IgD-negative memory B cell (primary cell): ENCODE data around the gene CASP4. TPM values are rescaled to one million over a fixed set of nuclear protein-coding genes. Genes with fewer than 3 reads are reported as not detected.
A peak's percentile ranks its signal among the peaks of the same experiment; 100 is the strongest.

Experiments
- H3K27ac Mint-ChIP-seq, 3 donors: one replicate each; pipeline ENCODE4 v1.8.0; 2020 to 2022; ENCODE audit warnings: mild to moderate bottlenecking in 3 of 3, mixed read lengths in 3 of 3, moderate library complexity in 1 of 3
- H3K27me3 Mint-ChIP-seq: one replicate; pipeline ENCODE4 v1.8.0; 2021; ENCODE audit warnings: mixed read lengths
- H3K36me3 Mint-ChIP-seq: one replicate; pipeline ENCODE4 v1.8.0; 2020; ENCODE audit warnings: mild to moderate bottlenecking, mixed read lengths
- H3K4me1 Mint-ChIP-seq, 3 donors: one replicate each; pipeline ENCODE4 v1.8.0; 2020 to 2022; ENCODE audit warnings: mixed read lengths in 3 of 3, mild to moderate bottlenecking in 1 of 3
- H3K4me3 Mint-ChIP-seq, 4 donors: one replicate each; pipeline ENCODE4 v1.8.0; 2020 to 2022; ENCODE audit warnings: mild to moderate bottlenecking in 4 of 4, mixed read lengths in 4 of 4, moderate library complexity in 3 of 4
- H3K9me3 Mint-ChIP-seq, 3 donors: one replicate each; pipeline ENCODE4 v1.8.0; 2020 to 2021; ENCODE audit warnings: mixed read lengths in 3 of 3, mild to moderate bottlenecking in 1 of 3
- polyA plus RNA-seq: library from polyadenylated mRNA; unstranded; fragments of 300-500 nt; fragmentation: Illumina TruSeq; gene quantifications from one replicate; pipeline ENCODE4 v1.2.3, GENCODE V29; 2021

CASP4 gene
- polyA plus RNA-seq, 1 donor from 2014 or later, result 105 TPM

GRCh38 chr11:104926771-104927611, 41.4 kb downstream of the CASP4 start:
- H3K4me1 Mint-ChIP-seq, result peaks cover 28 to 52% (median 37%) of the 10 kb centered on the region in 3 donors
- no peak overlapping the region for H3K27ac Mint-ChIP-seq
- no peak overlapping the region for H3K4me3 Mint-ChIP-seq
- no peaks in the 10 kb centered on the region for H3K27me3 Mint-ChIP-seq
- H3K9me3 Mint-ChIP-seq, result peaks cover 6 to 24% (median 11%) of the 10 kb centered on the region in 3 donors
- peaks cover 20% of the 10 kb centered on the region for H3K36me3 Mint-ChIP-seq

GRCh38 chr11:104925850-104926249, 42.5 kb downstream of the CASP4 start:
- no peaks in the 10 kb centered on the region for H3K27me3 Mint-ChIP-seq
- peaks cover 20% of the 10 kb centered on the region for H3K36me3 Mint-ChIP-seq
- H3K4me1 Mint-ChIP-seq, result peaks cover 23 to 52% (median 33%) of the 10 kb centered on the region in 3 donors
- no peak overlapping the region for H3K27ac Mint-ChIP-seq
- H3K4me3 Mint-ChIP-seq, result no peak overlapping the region
- H3K9me3 Mint-ChIP-seq, result peaks cover 6 to 24% (median 11%) of the 10 kb centered on the region in 3 donors

GRCh38 chr11:104918113-104918824, 50.1 kb downstream of the CASP4 start:
- Mint-ChIP-seq H3K27ac (peak overlapping the region; percentile 19 to 97 (median 91)), H3K36me3 (peaks cover 4% of the 10 kb centered on the region), H3K27me3 (no peaks in the 10 kb centered on the region), H3K9me3 (peaks cover 0 to 1% (median 0%) of the 10 kb centered on the region in 3 donors), H3K4me3 (peak overlapping the region; percentile 85 to 95 (median 88)), H3K4me1 (peaks cover 41 to 63% (median 54%) of the 10 kb centered on the region in 3 donors)

- H3K4me3 Mint-ChIP-seq, result peak overlapping the region; percentile 85 to 95 (median 88)
- peak overlapping the region; percentile 19 to 97 (median 91) for H3K27ac Mint-ChIP-seq
- peaks cover 37 to 59% (median 53%) of the 10 kb centered on the region in 3 donors for H3K4me1 Mint-ChIP-seq
- H3K36me3 Mint-ChIP-seq, result no peaks in the 10 kb centered on the region
- no peaks in the 10 kb centered on the region for H3K27me3 Mint-ChIP-seq
- peaks cover 0 to 1% (median 0%) of the 10 kb centered on the region in 3 donors for H3K9me3 Mint-ChIP-seq
These were observed 50.9 kb downstream of the CASP4 start for GRCh38 chr11:104917271-104918112.

GRCh38 chr11:104916442-104916841, 51.9 kb downstream of the CASP4 start:
- Mint-ChIP-seq H3K9me3 (peaks cover 0 to 1% (median 0%) of the 10 kb centered on the region in 3 donors), H3K27ac (no peak overlapping the region), H3K27me3 (no peaks in the 10 kb centered on the region)

GRCh38 chr11:104912102-104912501, 56.3 kb downstream of the CASP4 start:
- H3K4me1 Mint-ChIP-seq, result peaks cover 12 to 25% (median 22%) of the 10 kb centered on the region in 3 donors
- H3K27ac Mint-ChIP-seq, result no peak overlapping the region

More at GRCh38 chr11:104916442-104916841, 51.9 kb downstream of the CASP4 start:
- Mint-ChIP-seq H3K36me3 (no peaks in the 10 kb centered on the region), H3K4me3 (peak overlapping the region in 3 of 4 donors; percentile 79 to 85 (median 85)), H3K4me1 (peaks cover 28 to 48% (median 42%) of the 10 kb centered on the region in 3 donors)

GRCh38 chr11:104908186-104908531, 60.2 kb downstream of the CASP4 start:
- no peak overlapping the region for H3K27ac Mint-ChIP-seq
- peak overlapping the region in 1 of 4 donors; percentile 85 for H3K4me3 Mint-ChIP-seq
- no peaks in the 10 kb centered on the region for H3K36me3 Mint-ChIP-seq
- H3K4me1 Mint-ChIP-seq, result peaks cover 7 to 9% (median 7%) of the 10 kb centered on the region in 3 donors
- no peaks in the 10 kb centered on the region for H3K27me3 Mint-ChIP-seq
- H3K9me3 Mint-ChIP-seq, result no peaks in the 10 kb centered on the region

More at GRCh38 chr11:104912102-104912501, 56.3 kb downstream of the CASP4 start:
- Mint-ChIP-seq H3K9me3 (no peaks in the 10 kb centered on the region), H3K4me3 (no peak overlapping the region), H3K27me3 (no peaks in the 10 kb centered on the region), H3K36me3 (no peaks in the 10 kb centered on the region)

GRCh38 chr11:104907521-104908185, 60.7 kb downstream of the CASP4 start:
- H3K36me3 Mint-ChIP-seq, result no peaks in the 10 kb centered on the region
- H3K9me3 Mint-ChIP-seq, result no peaks in the 10 kb centered on the region
- peak overlapping the region in 1 of 4 donors; percentile 85 for H3K4me3 Mint-ChIP-seq
- no peaks in the 10 kb centered on the region for H3K27me3 Mint-ChIP-seq
- H3K4me1 Mint-ChIP-seq, result peaks cover 7 to 9% (median 7%) of the 10 kb centered on the region in 3 donors
- no peak overlapping the region for H3K27ac Mint-ChIP-seq

- Mint-ChIP-seq H3K4me1 (peaks cover 14 to 21% (median 18%) of the 10 kb centered on the region in 3 donors), H3K9me3 (peaks cover 0 to 3% (median 0%) of the 10 kb centered on the region in 3 donors), H3K4me3 (no peak overlapping the region), H3K27me3 (no peaks in the 10 kb centered on the region), H3K27ac (no peak overlapping the region), H3K36me3 (no peaks in the 10 kb centered on the region)
These were observed 63.1 kb downstream of the CASP4 start for GRCh38 chr11:104905271-104905670.

GRCh38 chr11:104899226-104899625, 69.1 kb downstream of the CASP4 start:
- Mint-ChIP-seq H3K36me3 (no peaks in the 10 kb centered on the region), H3K4me3 (no peak overlapping the region), H3K9me3 (peaks cover 0 to 3% (median 0%) of the 10 kb centered on the region in 3 donors), H3K27me3 (no peaks in the 10 kb centered on the region), H3K4me1 (peaks cover 21 to 39% (median 28%) of the 10 kb centered on the region in 3 donors), H3K27ac (no peak overlapping the region)

GRCh38 chr11:104898685-104899013, 69.7 kb downstream of the CASP4 start:
- Mint-ChIP-seq H3K4me1 (peaks cover 21 to 39% (median 29%) of the 10 kb centered on the region in 3 donors), H3K4me3 (peak overlapping the region in 2 of 4 donors; percentile 51 to 88), H3K9me3 (peaks cover 0 to 3% (median 0%) of the 10 kb centered on the region in 3 donors), H3K27me3 (no peaks in the 10 kb centered on the region), H3K27ac (peak overlapping the region in 2 of 3 donors; percentile 63 to 86), H3K36me3 (no peaks in the 10 kb centered on the region)

GRCh38 chr11:104897891-104898684, 70.3 kb downstream of the CASP4 start, which contains the start of gene CASP12:
CASP12 (minus strand) TSS chr11:104898460.
- Mint-ChIP-seq H3K36me3 (no peaks in the 10 kb centered on the region), H3K27ac (peak within 1 kb of the TSS in 2 of 3 donors; percentile 63 to 86), H3K4me3 (peak within 1 kb of the TSS; percentile 51 to 88 (median 74)), H3K9me3 (peaks cover 0 to 3% (median 0%) of the 10 kb centered on the region in 3 donors), H3K4me1 (peaks cover 21 to 39% (median 29%) of the 10 kb centered on the region in 3 donors), H3K27me3 (no peaks in the 10 kb centered on the region)

GRCh38 chr11:104895634-104896033, 72.7 kb downstream of the CASP4 start:
- no peaks in the 10 kb centered on the region for H3K9me3 Mint-ChIP-seq
- H3K27ac Mint-ChIP-seq, result no peak overlapping the region
- H3K36me3 Mint-ChIP-seq, result peaks cover 2% of the 10 kb centered on the region
- H3K4me1 Mint-ChIP-seq, result peaks cover 14 to 31% (median 22%) of the 10 kb centered on the region in 3 donors
- H3K27me3 Mint-ChIP-seq, result no peaks in the 10 kb centered on the region
- no peak overlapping the region for H3K4me3 Mint-ChIP-seq
